T-helper 22 cell (primary cell): ENCODE data around the gene STAC.
"Not testable (repeated sequence)": the region's sequence is repeated elsewhere in the genome, so short reads cannot be mapped to it uniquely, and the experiment has no call there.

Experiments used
- DNase-seq: peaks from one replicate; pipeline ENCODE4 v3.0.0-alpha.2; 2020; ENCODE audit warnings: low read depth

STAC gene

DNA sequence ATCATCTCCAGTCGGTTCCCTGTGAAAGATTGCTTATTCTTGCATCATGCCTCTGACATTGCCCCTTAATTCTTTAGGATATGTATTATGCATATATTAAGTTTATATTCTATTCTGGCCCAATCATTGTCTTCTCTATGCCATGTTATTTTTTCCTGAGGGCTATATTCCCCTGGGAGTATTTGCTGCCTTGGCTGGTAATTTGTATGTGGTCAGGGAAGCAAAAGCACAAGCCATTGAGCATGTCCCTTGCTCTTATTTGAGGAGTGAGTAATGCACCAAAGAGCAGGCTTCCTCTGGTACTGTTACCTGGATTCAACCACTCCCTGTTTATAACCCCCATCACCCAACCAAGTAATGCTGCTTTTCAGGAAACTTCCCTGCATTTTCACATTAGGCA, 36.3 kb downstream of the STAC start:
- no peak for DNase-seq

DNA sequence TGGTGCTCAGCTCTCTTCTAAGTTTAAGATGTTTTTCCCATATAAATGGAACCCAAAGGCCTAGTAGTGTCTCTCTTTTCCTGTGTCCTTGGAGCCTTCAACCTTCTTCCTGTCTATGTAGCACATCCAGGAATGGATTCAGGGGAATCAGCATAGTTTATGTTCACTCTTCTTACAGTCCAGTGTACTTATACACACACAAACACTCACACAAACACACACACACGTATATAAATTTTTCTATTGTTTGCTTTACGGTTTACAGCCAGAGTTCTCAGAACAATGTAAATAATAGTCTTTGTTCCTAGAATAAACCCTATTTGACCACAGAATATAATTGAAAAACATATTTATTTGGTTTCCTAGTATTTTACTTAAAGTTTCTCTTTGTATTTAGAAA, 36.9 kb downstream of the STAC start:
- DNase-seq: no peak

DNA sequence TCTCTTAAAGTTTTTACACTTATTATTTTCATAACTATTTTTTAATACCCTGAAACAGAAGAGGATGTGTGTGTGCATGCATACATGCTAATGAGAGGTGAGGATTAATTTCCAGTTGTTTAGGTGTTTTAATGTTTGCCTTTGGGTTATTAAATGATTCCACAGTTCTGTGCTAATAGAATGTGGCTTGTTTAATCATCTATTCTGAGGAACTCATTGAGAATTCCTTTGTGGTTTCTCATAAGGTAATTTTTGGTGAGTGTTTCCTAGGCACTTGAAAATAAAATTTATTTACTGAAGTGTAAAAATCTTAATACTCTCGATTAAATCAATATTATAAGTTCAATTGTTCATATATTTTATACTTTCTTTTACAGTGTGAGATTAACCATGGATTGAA, 38.0 kb downstream of the STAC start:
- DNase-seq: no peak

DNA sequence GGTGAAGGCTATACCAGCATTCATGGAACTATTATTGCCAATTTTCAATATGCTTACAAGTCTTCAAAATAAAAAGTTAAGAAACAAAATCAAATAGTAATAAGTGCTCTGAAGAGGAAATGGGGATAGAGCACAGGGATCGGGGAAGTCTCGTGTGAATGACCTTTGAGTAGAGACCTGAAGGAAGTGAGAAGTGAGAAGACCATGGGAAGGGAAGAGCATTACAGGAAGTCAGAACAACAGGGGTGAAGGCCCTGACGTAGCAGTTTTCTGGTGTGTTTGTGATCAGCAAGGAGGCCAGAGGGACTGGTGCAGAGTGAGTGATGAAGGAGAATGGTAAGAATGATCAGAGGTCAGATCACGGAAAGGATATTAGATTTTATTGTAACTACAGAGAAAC, 48.1 kb downstream of the STAC start:
- DNase-seq: no peak

DNA sequence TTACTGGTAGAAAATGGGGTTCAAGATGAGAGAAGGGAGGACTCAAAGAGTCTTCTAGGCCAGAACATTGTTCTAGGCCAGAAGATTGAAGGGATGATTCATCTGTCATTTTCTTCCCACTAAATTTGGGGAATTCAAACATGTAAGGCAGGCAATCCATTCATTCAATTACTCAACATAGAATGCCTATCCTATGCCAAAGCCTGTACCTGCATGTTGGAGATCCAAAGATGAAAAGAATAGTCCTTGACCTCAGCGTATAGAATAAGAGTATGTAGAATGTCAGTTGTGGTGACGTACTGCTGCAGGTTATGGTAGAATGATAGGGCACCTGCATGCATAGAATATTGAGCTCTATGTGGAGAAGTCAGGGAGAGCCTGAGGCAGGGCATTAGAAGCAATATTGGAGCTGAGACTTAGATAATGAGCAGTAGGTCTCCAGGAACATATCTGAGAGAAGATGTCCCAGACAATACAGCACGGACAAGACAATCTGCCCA, 49.7 kb downstream of the STAC start:
- DNase-seq: no peak

DNA sequence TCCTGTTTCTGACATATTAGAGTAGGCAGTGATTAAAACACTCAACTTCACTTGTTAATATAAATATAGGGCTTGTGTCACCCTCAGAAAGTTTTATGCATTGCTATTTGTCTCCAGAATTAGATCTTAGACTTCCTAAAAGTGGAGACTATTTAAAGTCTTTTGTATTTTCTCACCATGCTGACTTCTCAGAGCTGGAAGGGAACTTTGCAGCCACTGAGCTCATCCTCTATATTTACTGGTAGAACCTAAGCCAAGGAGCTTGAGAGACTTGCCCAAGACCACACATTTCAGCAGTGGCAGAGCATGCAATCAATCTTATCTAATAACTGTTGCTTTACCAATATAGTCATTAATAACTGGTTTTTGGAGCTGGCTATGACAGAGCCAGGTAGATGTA, 53.2 kb downstream of the STAC start:
- no peak for DNase-seq

DNA sequence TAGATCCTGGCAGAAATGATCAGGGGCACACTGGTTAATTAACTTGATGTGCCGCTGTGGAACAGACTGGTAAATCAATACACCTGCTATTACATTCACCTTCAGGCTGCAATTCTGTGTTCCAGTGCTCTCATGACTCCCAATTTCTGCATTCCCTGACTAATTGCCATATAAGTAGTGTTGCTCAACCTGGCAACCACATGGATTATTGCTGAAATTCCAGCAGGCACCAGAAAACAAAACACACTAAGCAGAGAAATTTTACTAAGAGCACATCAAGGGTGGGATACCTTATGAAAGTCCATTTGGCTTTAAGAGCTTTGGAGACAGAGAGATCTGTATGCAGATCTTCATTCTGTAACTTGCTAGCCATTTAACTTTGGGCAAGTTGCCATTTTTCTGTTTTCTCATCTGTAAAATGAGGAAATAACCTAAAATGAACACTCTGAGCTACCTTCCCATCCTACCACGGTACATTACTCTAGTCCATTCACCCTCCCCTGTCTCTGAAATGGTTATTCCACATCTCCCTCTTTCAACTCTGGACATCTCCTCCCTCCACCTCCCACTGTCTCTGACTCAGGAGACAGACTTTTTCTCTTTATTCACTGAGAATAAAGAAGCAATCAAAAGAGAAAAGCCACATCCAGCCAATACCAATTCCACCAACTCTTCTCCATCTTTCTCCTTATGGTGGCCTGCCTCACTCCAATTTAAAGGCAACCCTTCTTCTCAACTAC, 54.6 kb downstream of the STAC start:
- no peak for DNase-seq

DNA sequence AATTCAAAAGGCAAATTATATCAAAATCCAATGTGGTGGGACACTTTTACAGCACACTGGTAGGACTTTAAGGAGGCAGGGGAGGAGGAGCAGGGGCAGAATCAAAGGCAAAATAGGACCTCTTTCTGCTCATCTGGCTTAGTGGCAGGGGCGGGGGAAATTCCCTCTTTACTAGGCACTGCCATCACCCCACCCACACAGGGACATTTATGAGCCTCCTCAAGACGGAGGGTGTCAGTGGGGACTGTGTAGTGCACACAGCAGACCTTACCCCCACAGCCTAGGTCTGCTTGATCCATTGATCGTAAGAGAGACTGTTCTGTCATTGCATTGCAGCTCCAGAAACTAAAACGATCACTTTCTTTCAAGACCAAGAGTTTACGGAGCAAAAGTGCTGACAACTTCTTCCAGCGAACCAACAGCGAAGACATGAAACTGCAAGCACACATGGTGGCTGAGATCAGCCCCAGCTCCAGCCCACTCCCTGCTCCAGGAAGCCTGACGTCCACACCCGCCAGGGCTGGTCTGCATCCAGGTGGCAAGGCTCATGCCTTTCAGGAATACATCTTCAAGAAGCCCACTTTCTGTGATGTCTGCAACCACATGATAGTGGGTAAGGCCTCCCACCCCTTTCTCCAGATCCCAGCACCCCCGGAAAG, 62.9 kb downstream of the STAC start:
- no peak for DNase-seq

DNA sequence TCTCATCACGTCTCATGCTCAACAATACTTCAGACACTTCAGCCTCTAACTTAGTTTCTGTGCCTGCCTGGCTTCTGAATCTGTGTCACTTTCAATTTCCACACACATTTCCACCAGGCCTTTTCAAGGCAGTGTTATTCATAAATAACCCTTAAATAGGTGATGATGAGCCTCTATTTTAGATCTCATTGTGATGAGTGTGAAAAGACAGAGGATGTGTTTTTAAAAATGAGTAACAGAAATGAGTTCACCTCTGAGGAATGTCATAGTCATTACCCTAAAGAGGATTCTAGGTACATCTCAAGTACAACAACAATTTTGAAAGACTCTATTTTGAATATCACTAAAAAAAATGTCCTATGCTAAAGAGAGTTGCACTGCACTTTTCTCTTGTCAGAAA, 64.6 kb downstream of the STAC start:
- DNase-seq: no peak

DNA sequence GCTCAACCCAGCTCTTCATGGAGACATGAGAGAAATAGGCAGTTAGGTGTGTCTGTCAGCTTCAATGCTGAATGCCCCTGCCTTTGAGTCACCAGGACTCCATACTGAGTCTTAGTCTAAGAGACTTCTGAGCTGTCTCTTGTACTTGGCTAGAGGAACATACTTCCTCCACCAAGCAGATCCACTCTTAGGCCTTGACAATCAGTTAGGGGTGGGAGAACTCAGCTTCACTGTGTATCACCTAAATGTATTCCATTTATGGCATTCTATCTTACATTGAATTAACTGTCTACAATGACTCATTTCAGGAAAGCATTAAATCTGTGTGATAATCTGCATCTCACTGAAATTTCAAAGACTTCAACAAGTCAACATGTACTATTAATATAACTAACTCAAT, 66.0 kb downstream of the STAC start:
- DNase-seq: no peak

DNA sequence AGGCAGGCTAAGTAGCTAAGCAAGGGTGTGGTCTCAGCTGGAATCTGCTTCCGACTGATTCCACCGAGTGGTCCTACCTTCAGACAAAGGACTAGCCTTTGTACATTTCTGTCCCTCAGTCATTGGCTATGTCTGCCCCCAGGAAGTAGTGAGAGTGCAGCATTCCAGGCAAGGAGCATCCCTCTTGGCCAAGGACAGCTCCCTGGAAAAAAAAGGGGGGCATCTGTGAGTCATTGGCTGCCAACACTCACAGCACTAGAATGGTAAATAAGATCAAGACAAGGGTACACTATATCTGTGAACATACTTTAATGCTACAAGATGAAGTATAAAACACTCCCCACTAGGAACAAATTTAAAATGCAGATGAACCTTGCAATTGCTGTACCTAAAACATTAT, 66.8 kb downstream of the STAC start:
- DNase-seq: no peak

DNA sequence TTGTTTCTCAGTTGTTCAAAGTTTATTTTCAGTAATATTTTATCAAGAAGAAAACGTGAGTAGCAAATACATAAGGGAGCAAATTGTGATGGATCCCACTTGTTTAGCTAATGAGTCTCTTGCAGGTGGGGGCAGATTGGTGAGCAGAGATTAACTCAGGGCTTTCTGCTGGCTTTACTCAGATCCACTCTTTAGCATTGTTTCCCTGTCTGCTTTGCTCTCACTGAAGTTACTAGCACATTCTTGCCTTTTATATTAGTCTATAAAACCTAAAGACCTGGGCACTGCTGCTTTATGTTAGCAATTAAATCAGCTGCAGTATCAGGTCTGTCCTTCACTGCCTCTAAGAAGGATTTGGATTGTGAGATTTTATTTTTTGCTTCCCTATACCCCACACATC, 71.5 kb downstream of the STAC start:
- no peak for DNase-seq

DNA sequence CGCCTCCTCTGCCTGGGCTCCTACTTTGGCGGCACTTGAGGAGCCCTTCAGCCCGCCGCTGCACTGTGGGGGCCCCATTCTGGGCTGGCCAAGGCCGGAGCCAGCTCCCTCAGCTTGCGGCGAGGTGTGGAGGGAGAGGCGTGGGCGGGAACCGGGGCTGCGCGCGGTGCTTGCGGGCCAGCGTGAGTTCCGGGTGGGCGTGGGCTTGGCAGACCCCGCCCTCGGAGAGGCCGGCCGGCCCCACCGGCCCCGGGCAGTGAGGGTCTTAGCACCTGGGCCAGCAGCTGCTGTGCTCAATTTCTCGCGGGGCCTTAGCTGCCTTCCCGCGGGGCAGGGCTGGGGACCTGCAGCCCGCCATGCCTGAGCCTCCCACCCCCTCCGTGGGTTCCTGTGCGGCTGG, 72.9 kb downstream of the STAC start:
- DNase-seq: not testable (repeated sequence)

DNA sequence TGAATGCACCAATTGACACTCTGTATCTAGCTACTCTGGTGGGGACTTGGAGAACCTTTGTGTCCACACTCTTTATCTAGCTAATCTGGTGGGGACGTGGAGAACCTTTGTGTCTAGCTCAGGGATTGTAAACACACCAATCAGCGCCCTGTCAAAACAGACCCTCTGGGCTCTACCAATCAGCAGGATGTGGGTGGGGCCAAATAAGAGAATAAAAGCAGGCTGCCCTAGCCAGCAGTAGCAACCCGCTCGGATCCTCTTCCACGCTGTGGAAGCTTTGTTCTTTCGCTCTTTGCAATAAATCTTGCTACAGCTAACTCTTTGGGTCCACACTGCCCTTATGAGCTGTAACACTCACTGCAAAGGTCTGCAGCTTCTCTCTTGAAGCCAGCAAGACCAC, 73.6 kb downstream of the STAC start:
- not testable (repeated sequence) for DNase-seq

DNA sequence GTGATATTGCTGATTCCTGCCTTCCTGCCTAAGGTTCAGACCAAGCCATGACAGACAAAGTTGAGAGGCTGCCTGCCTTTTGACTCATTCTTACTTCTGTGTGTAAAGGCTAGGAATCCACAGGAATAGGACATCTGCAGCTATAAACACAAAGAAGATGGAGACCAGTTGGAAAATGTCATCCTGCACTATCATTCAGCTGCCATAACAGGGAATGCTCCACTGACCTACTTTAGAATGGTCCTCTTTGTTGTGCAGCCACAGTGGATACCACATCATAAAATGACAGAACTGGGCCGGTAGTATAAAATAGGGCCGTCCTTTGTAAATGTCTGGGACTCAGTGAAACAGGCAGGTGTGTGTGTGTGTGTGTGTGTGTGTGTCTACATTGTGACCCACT, 75.1 kb downstream of the STAC start:
- no peak for DNase-seq

DNA sequence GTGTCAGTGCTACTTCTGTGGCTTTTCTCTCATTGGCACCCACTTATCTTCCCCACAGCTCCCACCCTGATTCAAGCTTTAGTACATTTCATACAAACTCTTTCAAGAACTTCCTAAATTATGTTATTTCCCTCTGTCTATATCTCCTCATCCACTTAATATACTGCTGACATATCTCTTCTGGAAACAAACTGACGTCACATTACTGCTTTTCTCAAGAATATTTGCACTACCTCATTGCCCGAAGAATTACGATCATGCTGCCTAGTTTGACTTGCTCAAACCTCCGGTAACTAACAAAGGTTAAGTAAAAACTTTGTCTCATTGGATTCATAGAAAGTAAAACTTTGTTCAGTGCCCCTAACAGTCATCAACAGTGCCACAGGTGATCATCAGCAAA, 76.5 kb downstream of the STAC start:
- DNase-seq: no peak

DNA sequence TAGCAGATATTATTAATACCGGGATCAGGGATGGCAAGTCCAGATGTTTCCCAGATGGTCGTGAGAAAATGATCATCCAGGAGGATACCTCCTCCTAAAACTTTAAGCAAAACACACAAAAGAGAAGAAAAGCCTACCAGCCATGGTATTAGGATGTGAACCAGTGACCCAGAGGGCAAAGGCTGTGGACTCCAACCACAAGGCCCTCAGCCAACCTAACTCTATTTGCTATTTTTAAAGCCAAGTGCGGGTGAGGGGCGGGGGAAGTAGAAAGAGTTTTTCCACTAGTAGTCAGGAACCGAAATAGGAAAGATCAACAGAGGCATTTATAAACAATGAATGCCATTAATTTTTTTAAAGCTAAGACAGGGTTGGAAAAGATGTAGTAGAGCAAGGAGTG, 77.4 kb downstream of the STAC start:
- no peak for DNase-seq

DNA sequence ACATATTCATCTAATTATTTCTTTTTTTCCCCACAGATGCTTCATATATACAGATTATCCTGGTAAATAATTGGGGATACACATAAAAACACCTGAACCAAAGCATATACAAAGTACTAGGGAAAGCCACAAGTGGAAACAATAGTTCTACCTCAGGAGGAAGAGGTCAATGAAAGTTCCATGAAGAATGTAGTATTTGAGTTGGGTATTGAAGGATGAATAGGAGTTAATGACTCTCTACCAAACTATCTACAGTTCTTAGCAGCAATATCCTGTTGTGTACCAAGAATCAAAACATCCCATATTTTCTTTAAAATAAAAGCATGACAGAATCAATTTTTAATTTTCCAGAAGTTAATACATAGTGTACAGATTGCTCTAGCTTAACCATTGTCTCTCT, 78.9 kb downstream of the STAC start:
- DNase-seq: no peak

DNA sequence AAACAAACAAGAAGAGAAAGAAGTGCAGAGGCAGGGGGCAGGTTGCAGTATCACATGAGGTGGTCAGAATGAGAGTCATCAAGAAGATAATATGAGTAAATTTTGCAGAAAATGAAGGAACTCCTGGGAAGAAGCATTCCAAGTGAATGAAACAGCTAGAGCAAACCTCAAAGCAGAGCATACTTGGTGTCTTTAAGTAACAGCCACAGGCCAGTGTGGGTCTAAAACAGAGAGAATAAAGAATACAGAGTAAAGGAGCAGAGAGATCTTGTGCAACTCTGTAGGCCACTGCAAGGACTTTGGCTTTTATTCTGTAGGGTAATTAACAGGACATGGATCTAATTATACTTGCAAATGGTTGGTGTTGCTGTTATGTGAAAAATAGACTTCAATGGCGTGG, 81.3 kb downstream of the STAC start:
- DNase-seq: no peak

DNA sequence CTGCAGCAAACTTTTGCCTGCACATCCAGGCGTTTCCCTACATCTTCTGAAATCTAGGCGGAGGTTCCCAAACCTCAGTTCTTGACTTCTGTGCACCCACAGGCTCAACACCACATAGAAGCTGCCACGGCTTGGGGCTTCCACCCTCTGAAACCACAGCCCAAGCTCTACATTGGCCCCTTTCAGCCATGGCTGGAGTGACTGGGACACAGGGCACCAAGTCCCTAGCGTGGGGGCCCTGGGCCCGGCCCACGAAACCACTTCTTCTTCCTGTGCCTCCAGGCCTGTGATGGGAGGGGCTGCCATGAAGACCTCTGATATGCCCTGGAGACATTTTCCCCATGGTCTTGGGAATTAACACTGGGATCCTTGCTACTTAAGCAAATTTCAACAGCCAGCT, 91.7 kb downstream of the STAC start:
- not testable (repeated sequence) for DNase-seq

DNA sequence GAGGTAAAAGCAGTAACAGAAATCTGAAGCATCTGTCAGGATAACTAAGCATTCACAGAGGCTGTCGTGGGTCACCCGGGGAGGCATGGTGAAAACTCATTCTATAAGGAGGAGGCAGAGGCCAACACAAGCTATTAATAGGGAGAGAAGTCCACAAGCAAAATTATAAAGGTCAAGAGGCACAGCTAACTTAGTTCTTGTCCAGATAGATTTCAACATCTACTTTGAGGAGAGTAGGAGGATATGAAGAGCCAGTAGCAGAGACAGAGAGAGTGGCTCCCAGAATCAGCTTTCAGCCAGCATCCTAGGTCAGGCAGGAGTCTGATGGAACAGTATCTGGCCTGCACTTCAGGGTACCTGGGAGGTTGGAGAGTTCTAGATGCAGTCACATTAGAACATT, 95.3 kb downstream of the STAC start:
- DNase-seq: no peak

DNA sequence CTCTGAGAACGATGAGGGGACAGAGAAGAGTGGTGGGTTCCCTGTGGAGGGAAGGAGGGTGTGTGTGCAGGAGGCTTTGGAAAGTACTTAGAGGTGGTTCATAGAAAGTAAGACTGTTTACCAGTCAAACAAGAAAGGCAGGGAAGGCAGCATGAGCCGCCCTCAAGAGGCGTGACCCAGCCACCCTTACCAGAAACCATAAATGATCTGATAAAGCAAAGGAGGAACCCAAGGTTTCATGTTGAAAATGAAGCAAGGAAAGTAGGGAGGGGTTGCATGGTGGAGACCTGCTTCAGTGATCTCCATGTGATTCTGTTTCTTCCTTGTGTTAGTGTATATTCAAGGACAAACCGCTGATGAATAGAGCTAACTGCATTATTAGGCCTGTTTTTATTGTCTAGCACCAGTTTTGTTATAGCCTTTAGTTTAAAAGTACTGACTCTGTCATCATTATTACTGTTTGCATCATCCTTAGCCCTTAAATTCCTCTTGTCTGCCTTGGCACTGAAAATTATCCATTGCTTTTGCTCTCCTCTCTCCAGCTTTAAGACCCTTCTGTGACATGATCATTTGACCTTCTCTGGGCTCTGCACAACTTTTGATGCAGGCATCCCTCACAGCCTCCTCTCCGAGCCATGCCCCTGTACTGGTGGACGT, 96.1 kb downstream of the STAC start:
- no peak for DNase-seq

DNA sequence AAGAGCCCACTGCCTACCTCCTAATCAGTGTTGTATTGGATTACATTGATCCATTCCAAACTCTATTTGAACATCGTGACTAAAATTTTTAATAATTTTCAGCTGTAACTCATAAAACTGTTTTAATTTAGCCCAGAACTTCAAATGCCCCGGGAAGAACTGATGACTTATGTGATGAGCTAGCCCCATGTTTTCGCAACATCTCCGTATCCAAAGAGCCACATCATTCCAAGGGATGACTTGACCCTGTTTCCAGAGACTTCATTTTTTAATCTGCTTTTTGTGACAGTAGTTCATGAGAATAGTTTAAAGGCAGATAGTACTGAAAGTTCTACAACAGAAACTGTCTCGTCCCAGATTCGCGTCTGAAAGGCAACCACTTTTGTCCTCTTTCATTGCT, 97.4 kb downstream of the STAC start:
- no peak for DNase-seq
